Mammary epithelial cell (primary cell): ENCODE data around the gene TTC33.

Source experiments
- CTCF ChIP-seq, 2 donors: IDR thresholded peaks in 1 of 2; conservative IDR thresholded peaks in 1 of 2; 2 replicates each; pipeline ENCODE4 v1.5.1; 2011 to 2012; ENCODE audit warnings: inconsistent platforms in 2 of 2, low read length in 2 of 2, mild to moderate bottlenecking in 2 of 2, control low read depth in 1 of 2, low read depth in 1 of 2; ENCODE audit not compliant: insufficient read depth in 1 of 2; ENCODE audit errors: extremely low read depth in 1 of 2
- EZH2 ChIP-seq: IDR thresholded peaks from 2 replicates; pipeline ENCODE4 v1.6.1; 2012; ENCODE audit warnings: low read length, inconsistent platforms, borderline replicate concordance

- TF ChIP-seq CTCF (conservative IDR thresholded peaks at IDR 0.05 in 1 of 2, IDR thresholded peaks at IDR 0.05 in 1 of 2; ENCODE audit: extremely low read depth in 1 of 2, insufficient read depth in 1 of 2, low read depth in 1 of 2, low read length in 2 of 2) (no peak), EZH2 (no peak)
Measured at GRCh38 chr5:40654377-40654991, 101.3 kb downstream of the TTC33 start.
